GM23338 (cell line): ENCODE data around the gene STK33. TPM values are rescaled to one million over a fixed set of nuclear protein-coding genes. Genes with fewer than 3 reads are reported as not detected.

Source experiments
- ATAC-seq: fragments of 200-7000 bp; cut with Tn5 transposase; 3 replicates; pipeline ENCODE4 v1.9.1; 2020
- DNase-seq: peaks from one replicate; pipeline ENCODE4 v3.0.0-alpha.2; 2015; ENCODE audit warnings: low spot score
- H2AFZ ChIP-seq: fragments of 200-600 bp; sonication (generic); 2 replicates; pipeline ENCODE4 v1.8.0; 2016; ENCODE audit warnings: antibody characterized with exemption, mild to moderate bottlenecking, moderate library complexity
- H3F3A ChIP-seq: fragments of 200-600 bp; sonication (generic); replicated peaks from 2 replicates; pipeline ENCODE4 v1.8.0; 2017; ENCODE audit warnings: antibody characterized with exemption, mixed run types, low read depth
- H3K27ac ChIP-seq: fragments of 200-600 bp; sonication (generic); 2 replicates; pipeline ENCODE4 v1.6.1; 2016; ENCODE audit warnings: low read depth
- H3K27me3 ChIP-seq: fragments of 200-600 bp; sonication (generic); 2 replicates; pipeline ENCODE4 v1.8.0; 2016; ENCODE audit warnings: mild to moderate bottlenecking, mixed run types, moderate library complexity; ENCODE audit not compliant: insufficient read depth
- H3K36me3 ChIP-seq: fragments of 200-600 bp; sonication (generic); 2 replicates; pipeline ENCODE4 v1.8.0; 2016; ENCODE audit warnings: mild to moderate bottlenecking; ENCODE audit not compliant: insufficient read depth
- H3K4me1 ChIP-seq: fragments of 200-600 bp; sonication (generic); 2 replicates; pipeline ENCODE4 v1.8.0; 2016; ENCODE audit warnings: mild to moderate bottlenecking, moderate library complexity; ENCODE audit not compliant: insufficient read depth
- H3K4me2 ChIP-seq: fragments of 200-600 bp; sonication (generic); 2 replicates; pipeline ENCODE4 v1.7.1; 2017; ENCODE audit warnings: mixed run types
- H3K4me3 ChIP-seq: fragments of 200-600 bp; sonication (generic); 2 replicates; pipeline ENCODE4 v1.6.1; 2016; ENCODE audit warnings: mixed run types
- H3K79me2 ChIP-seq: fragments of 200-600 bp; sonication (generic); replicated peaks from 2 replicates; pipeline ENCODE4 v1.8.0; 2017; ENCODE audit warnings: mild to moderate bottlenecking; ENCODE audit not compliant: insufficient read depth
- H3K9me2 ChIP-seq: fragments of 200-600 bp; sonication (generic); 2 replicates; pipeline ENCODE4 v1.8.0; 2017; ENCODE audit not compliant: insufficient read depth
- H4K20me1 ChIP-seq: fragments of 200-600 bp; sonication (generic); replicated peaks from 2 replicates; pipeline ENCODE4 v1.8.0; 2017; ENCODE audit warnings: mild to moderate bottlenecking; ENCODE audit not compliant: insufficient read depth
- H3K27ac Mint-ChIP-seq: 2 replicates; pipeline ENCODE4 v1.8.0; 2020; ENCODE audit warnings: inconsistent platforms, mild to moderate bottlenecking, moderate library complexity, mixed read lengths
- H3K27me3 Mint-ChIP-seq: 3 replicates; pipeline ENCODE4 v1.8.0; 2022; ENCODE audit warnings: low read depth, mild to moderate bottlenecking, moderate library complexity, mixed read lengths, inconsistent platforms; ENCODE audit not compliant: insufficient read depth, poor library complexity
- H3K36me3 Mint-ChIP-seq: 3 replicates; pipeline ENCODE4 v1.8.0; 2021; ENCODE audit warnings: low read depth, mild to moderate bottlenecking, inconsistent platforms, moderate library complexity, mixed read lengths
- H3K4me1 Mint-ChIP-seq: 3 replicates; pipeline ENCODE4 v1.8.0; 2020; ENCODE audit warnings: mild to moderate bottlenecking, inconsistent platforms, mixed read lengths
- H3K4me3 Mint-ChIP-seq: 3 replicates; pipeline ENCODE4 v1.8.0; 2021; ENCODE audit warnings: moderate library complexity, mild to moderate bottlenecking, inconsistent platforms, mixed read lengths
- H3K9me3 Mint-ChIP-seq: 3 replicates; pipeline ENCODE4 v1.8.0; 2020; ENCODE audit warnings: moderate library complexity, mild to moderate bottlenecking, inconsistent platforms, mixed read lengths
- POLR2AphosphoS5 ChIP-seq: IDR thresholded peaks from 2 replicates; pipeline ENCODE4 v1.6.1; 2016; ENCODE audit warnings: antibody characterized with exemption, low read depth
- STAT1 ChIP-seq: IDR thresholded peaks from one replicate; pipeline ENCODE4 v1.6.1; 2016; ENCODE audit warnings: antibody characterized with exemption; ENCODE audit not compliant: unreplicated experiment
- ZNF331 ChIP-seq: fragments of 250-450 bp; sonication (Bioruptor Pico); IDR thresholded peaks from 2 replicates; pipeline ENCODE4 v1.5.0; 2020; ENCODE audit warnings: low read depth, mild to moderate bottlenecking, moderate library complexity
- polyA plus RNA-seq: library from polyadenylated mRNA; unstranded; fragments of >200 nt; fragmentation: Nextera tagmentation; extraction: Ambion mirVana; gene quantifications from 2 replicates; pipeline ENCODE4 v1.2.1, GENCODE V29; 2016
- total RNA-seq: library from RNA; depleted of rRNA; stranded (reverse); fragments of >200 nt; shearing (Covaris generic); gene quantifications from 2 replicates; pipeline ENCODE4 v1.2.3, GENCODE V29; 2014
- TF ChIP-seq, protein P1 (sequence below): fragments of 250-450 bp; sonication (Bioruptor Pico); IDR thresholded peaks from 2 replicates; pipeline ENCODE4 v1.5.0; 2020; ENCODE audit warnings: mild to moderate bottlenecking, moderate library complexity
- TF ChIP-seq, protein P2 (sequence below), 2 experiments: fragments of 200-600 bp in 1 of 2; sonication (generic) in 1 of 2; conservative IDR thresholded peaks; 2 replicates each; pipeline versions ENCODE4 v1.5.1 to v1.6.1; 2016 to 2017; ENCODE audit warnings: antibody characterized with exemption in 2 of 2, low read depth in 2 of 2, mild to moderate bottlenecking in 2 of 2, moderate library complexity in 1 of 2
- TF ChIP-seq, protein P3 (sequence below): IDR thresholded peaks from one replicate; pipeline ENCODE4 v1.6.1; 2018; ENCODE audit warnings: antibody characterized with exemption; ENCODE audit not compliant: unreplicated experiment

Gene STK33
- total and polyA plus RNA-seq, 2 experiments from 2014 or later: 17.2 to 18.2 TPM

DNA sequence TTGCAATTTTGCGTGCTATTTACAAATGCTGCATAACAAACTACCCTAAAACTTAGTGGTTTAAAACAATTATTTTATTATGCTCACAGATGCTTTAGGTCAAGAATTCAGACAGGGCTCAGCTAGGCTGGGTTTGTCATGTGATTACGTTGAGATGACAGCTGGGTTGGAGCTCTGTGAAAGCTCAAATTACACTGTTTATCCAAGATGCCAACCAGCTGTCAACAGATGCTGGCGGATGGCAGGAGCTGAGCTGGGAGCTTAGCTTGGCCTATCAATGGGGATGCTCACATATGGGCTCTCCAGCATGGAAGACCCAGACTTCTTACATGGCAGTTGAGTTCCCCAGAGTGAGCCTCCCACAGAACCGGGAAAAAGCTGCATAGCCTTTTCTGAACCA, 62.7 kb downstream of the STK33 start:
- peak; percentile 21 for DNase-seq
- peak; percentile 26; the same call in 1 of the 3 replicates for ATAC-seq
- no peaks in the 10 kb centered on the region for H3K36me3 Mint-ChIP-seq
- Histone ChIP-seq H3F3A (no peaks in the 10 kb centered on the region), H3K4me1 (peaks cover 4% of the 10 kb centered on the region; the same call in 1 of the 2 replicates), H3K27me3 (no peaks in the 10 kb centered on the region), H3K27ac (no peak overlapping the region), H3K4me2 (no peak overlapping the region), H3K79me2 (no peaks in the 10 kb centered on the region), H2AFZ (no peak overlapping the region), H3K4me3 (no peak overlapping the region), H3K36me3 (no peaks in the 10 kb centered on the region), H3K9me2 (no peaks in the 10 kb centered on the region), H4K20me1 (no peaks in the 10 kb centered on the region)
- peaks cover 25% of the 10 kb centered on the region for H3K4me1 Mint-ChIP-seq
- no peak overlapping the region for H3K27ac Mint-ChIP-seq
- TF ChIP-seq STAT1: no peak
- no peak for TF ChIP-seq ZNF331 (CRISPR knock-in tag)
- TF ChIP-seq, protein P1, sequence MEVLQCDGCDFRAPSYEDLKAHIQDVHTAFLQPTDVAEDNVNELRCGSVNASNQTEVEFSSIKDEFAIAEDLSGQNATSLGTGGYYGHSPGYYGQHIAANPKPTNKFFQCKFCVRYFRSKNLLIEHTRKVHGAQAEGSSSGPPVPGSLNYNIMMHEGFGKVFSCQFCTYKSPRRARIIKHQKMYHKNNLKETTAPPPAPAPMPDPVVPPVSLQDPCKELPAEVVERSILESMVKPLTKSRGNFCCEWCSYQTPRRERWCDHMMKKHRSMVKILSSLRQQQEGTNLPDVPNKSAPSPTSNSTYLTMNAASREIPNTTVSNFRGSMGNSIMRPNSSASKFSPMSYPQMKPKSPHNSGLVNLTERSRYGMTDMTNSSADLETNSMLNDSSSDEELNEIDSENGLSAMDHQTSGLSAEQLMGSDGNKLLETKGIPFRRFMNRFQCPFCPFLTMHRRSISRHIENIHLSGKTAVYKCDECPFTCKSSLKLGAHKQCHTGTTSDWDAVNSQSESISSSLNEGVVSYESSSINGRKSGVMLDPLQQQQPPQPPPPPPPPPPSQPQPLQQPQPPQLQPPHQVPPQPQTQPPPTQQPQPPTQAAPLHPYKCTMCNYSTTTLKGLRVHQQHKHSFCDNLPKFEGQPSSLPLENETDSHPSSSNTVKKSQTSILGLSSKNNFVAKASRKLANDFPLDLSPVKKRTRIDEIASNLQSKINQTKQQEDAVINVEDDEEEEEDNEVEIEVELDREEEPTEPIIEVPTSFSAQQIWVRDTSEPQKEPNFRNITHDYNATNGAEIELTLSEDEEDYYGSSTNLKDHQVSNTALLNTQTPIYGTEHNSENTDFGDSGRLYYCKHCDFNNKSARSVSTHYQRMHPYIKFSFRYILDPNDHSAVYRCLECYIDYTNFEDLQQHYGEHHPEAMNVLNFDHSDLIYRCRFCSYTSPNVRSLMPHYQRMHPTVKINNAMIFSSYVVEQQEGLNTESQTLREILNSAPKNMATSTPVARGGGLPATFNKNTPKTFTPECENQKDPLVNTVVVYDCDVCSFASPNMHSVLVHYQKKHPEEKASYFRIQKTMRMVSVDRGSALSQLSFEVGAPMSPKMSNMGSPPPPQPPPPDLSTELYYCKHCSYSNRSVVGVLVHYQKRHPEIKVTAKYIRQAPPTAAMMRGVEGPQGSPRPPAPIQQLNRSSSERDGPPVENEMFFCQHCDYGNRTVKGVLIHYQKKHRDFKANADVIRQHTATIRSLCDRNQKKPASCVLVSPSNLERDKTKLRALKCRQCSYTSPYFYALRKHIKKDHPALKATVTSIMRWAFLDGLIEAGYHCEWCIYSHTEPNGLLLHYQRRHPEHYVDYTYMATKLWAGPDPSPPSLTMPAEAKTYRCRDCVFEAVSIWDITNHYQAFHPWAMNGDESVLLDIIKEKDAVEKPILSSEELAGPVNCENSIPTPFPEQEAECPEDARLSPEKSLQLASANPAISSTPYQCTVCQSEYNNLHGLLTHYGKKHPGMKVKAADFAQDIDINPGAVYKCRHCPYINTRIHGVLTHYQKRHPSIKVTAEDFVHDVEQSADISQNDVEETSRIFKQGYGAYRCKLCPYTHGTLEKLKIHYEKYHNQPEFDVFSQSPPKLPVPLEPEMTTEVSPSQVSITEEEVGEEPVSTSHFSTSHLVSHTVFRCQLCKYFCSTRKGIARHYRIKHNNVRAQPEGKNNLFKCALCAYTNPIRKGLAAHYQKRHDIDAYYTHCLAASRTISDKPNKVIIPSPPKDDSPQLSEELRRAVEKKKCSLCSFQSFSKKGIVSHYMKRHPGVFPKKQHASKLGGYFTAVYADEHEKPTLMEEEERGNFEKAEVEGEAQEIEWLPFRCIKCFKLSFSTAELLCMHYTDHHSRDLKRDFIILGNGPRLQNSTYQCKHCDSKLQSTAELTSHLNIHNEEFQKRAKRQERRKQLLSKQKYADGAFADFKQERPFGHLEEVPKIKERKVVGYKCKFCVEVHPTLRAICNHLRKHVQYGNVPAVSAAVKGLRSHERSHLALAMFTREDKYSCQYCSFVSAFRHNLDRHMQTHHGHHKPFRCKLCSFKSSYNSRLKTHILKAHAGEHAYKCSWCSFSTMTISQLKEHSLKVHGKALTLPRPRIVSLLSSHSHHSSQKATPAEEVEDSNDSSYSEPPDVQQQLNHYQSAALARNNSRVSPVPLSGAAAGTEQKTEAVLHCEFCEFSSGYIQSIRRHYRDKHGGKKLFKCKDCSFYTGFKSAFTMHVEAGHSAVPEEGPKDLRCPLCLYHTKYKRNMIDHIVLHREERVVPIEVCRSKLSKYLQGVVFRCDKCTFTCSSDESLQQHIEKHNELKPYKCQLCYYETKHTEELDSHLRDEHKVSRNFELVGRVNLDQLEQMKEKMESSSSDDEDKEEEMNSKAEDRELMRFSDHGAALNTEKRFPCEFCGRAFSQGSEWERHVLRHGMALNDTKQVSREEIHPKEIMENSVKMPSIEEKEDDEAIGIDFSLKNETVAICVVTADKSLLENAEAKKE: no peak
- H3K9me3 Mint-ChIP-seq: no peaks in the 10 kb centered on the region
- H3K4me3 Mint-ChIP-seq: no peak overlapping the region
- peaks cover 2% of the 10 kb centered on the region for H3K27me3 Mint-ChIP-seq

DNA sequence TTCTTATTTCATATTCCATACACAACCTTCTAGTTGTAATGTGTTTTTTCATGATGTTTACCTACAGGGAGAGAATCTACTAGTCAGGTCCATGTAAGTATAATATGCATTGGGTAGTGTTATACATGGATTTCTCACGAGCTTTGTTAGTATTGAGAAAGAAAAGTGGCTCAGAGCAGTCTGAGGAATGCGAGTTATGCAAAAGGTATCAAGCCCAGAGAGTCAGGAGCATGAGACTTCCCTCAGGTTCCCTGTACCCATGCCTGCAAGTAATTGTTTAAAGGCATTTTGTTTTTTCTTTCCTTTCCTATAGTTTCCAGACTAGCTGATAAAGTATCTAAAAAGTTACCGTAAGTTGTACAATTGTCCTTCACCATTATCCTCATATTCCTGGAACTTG, 66.1 kb downstream of the STK33 start:
- Histone ChIP-seq H3F3A (no peaks in the 10 kb centered on the region), H3K27ac (no peak overlapping the region), H3K4me1 (peaks cover 4% of the 10 kb centered on the region; the same call in 1 of the 2 replicates), H4K20me1 (no peaks in the 10 kb centered on the region), H3K27me3 (no peaks in the 10 kb centered on the region), H3K36me3 (no peaks in the 10 kb centered on the region), H2AFZ (no peak overlapping the region), H3K4me2 (no peak overlapping the region), H3K79me2 (no peaks in the 10 kb centered on the region), H3K9me2 (no peaks in the 10 kb centered on the region), H3K4me3 (no peak overlapping the region)
- H3K27ac Mint-ChIP-seq: peak overlapping the region; percentile 0; the same call in 1 of the 2 replicates
- DNase-seq (peak; percentile 66), ATAC-seq (peak; percentile 93)
- H3K36me3 Mint-ChIP-seq: peaks cover 8% of the 10 kb centered on the region; the same call in 2 of the 3 replicates
- peaks cover 8% of the 10 kb centered on the region for H3K9me3 Mint-ChIP-seq
- peaks cover 2% of the 10 kb centered on the region for H3K27me3 Mint-ChIP-seq
- peaks cover 25% of the 10 kb centered on the region for H3K4me1 Mint-ChIP-seq
- H3K4me3 Mint-ChIP-seq: no peak overlapping the region
- TF ChIP-seq, protein P2, sequence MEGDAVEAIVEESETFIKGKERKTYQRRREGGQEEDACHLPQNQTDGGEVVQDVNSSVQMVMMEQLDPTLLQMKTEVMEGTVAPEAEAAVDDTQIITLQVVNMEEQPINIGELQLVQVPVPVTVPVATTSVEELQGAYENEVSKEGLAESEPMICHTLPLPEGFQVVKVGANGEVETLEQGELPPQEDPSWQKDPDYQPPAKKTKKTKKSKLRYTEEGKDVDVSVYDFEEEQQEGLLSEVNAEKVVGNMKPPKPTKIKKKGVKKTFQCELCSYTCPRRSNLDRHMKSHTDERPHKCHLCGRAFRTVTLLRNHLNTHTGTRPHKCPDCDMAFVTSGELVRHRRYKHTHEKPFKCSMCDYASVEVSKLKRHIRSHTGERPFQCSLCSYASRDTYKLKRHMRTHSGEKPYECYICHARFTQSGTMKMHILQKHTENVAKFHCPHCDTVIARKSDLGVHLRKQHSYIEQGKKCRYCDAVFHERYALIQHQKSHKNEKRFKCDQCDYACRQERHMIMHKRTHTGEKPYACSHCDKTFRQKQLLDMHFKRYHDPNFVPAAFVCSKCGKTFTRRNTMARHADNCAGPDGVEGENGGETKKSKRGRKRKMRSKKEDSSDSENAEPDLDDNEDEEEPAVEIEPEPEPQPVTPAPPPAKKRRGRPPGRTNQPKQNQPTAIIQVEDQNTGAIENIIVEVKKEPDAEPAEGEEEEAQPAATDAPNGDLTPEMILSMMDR (conservative IDR thresholded peaks at IDR 0.05; ENCODE audit: low read depth in 2 of 2): no peak
- TF ChIP-seq ZNF331 (CRISPR knock-in tag) (no peak), POLR2AphosphoS5 (no peak)
- TF ChIP-seq, protein P3, sequence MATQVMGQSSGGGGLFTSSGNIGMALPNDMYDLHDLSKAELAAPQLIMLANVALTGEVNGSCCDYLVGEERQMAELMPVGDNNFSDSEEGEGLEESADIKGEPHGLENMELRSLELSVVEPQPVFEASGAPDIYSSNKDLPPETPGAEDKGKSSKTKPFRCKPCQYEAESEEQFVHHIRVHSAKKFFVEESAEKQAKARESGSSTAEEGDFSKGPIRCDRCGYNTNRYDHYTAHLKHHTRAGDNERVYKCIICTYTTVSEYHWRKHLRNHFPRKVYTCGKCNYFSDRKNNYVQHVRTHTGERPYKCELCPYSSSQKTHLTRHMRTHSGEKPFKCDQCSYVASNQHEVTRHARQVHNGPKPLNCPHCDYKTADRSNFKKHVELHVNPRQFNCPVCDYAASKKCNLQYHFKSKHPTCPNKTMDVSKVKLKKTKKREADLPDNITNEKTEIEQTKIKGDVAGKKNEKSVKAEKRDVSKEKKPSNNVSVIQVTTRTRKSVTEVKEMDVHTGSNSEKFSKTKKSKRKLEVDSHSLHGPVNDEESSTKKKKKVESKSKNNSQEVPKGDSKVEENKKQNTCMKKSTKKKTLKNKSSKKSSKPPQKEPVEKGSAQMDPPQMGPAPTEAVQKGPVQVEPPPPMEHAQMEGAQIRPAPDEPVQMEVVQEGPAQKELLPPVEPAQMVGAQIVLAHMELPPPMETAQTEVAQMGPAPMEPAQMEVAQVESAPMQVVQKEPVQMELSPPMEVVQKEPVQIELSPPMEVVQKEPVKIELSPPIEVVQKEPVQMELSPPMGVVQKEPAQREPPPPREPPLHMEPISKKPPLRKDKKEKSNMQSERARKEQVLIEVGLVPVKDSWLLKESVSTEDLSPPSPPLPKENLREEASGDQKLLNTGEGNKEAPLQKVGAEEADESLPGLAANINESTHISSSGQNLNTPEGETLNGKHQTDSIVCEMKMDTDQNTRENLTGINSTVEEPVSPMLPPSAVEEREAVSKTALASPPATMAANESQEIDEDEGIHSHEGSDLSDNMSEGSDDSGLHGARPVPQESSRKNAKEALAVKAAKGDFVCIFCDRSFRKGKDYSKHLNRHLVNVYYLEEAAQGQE: no peak
